ENCODE data around the gene ELOVL1. TPM values are rescaled to one million over a fixed set of nuclear protein-coding genes. Genes with fewer than 3 reads are reported as not detected.

Gene ELOVL1
- total and polyA plus RNA-seq, 2 donors, result 28.1 to 108 TPM

GRCh38 chr1:43392702-43393101, 24.9 kb upstream of the ELOVL1 start:
- no peak for DNase-seq (ENCODE audit: extremely low spot score)
- Histone ChIP-seq H3K27ac (ENCODE audit: low read depth) (no peak overlapping the region), H3K4me3 (ENCODE audit: low read depth, low read length) (no peak overlapping the region), H3K4me1 (ENCODE audit: insufficient read depth) (no peaks in the 10 kb centered on the region), H3K36me3 (ENCODE audit: insufficient read depth) (no peaks in the 10 kb centered on the region)
- WGBS, result 63% methylated on average over 3 of the region's 3 CpGs

DNA sequence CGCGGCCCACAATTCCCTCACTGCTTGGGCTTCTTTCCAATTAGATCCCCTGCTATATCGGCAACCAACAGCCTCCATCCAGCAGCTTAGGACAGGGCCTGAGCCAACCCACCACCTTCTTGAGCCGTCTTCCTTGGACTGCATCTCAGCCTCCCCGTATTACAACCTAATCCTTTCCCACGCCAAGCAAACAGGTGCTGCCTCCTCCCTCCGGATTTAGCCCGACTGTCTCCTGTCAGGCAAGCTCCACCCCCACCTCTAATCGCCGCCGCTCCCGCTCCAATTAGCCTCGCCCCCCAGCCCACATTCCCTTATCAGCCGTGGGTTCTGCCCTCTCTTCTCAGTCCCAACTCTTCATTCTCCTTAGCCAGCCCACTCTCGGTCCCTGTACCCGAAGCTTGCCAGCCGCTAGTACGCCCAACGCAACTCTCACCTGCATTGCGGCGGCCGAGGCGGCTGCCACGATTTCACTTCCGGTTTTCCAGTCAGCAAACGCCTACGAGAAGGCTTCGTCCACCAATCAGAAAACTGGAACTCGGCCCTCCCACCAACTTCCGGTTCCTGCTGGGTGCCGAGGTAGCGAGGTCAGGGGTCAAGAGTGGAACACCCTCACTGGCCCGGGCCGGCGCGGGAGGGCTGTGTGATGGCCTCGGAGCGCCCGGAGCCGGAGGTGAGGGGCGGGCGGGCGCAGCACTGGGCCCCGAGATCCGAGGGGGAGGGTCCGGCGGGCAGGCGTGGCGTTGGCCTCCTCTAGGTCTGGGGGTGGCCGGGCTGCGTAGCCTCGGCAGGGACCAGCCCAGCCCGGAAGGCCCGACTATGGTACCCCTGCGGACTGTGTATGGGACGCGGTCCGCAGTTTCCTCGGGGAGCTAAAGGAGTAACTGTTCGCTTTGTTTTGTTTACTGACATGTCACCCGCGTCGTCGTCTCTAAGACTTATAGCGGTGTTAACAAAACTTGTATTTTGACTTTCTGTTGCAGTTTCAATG, 21.8 kb upstream of the ELOVL1 start, which contains the start of the genes MED8 and SZT2:
Gene MED8, minus strand, starts transcription at position 475 of the 988 bp plus-strand sequence. Its CDS starts 36 bp downstream, at position 439.
Gene SZT2, plus strand, starts transcription at position 574 of the 988 bp plus-strand sequence. Its CDS starts 70 bp downstream, at position 644.
- peak within 1 kb of the TSS; percentile 83 for H3K27ac ChIP-seq (ENCODE audit: low read depth)

DNA sequence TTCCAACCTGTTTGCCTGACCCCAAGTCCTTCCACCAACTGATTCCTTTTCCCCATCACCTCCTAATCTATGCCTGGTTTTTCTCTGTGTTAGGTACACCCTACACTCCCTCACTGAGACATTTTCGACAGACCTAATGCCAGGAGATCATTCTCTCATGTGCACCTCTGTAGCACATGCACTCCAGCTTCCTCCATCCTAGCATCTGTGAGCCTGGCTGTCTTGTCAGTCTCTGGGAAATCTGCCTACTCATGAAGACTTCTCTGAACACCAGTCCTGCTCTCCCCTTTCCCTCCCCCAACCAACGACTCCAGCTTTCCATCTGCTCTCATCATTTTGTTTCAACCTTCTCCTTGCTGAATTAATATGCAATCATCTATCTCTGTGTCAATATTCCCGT, 20.8 kb upstream of the ELOVL1 start:
- no peak overlapping the region for H3K4me3 ChIP-seq (ENCODE audit: low read depth, low read length)
- H3K4me1 ChIP-seq (ENCODE audit: insufficient read depth), result no peaks in the 10 kb centered on the region
- 51% methylated on average over 3 of the region's 3 CpGs for WGBS
- H3K36me3 ChIP-seq (ENCODE audit: insufficient read depth), result peaks cover 3% of the 10 kb centered on the region
- no peak for DNase-seq (ENCODE audit: extremely low spot score)
- no peak overlapping the region for H3K27ac ChIP-seq (ENCODE audit: low read depth)

More for the DNA sequence above, 21.8 kb upstream of the ELOVL1 start, which contains the start of the genes MED8 and SZT2:
- no peaks in the 10 kb centered on the region for H3K4me1 ChIP-seq (ENCODE audit: insufficient read depth)
- peak within 1 kb of the TSS; percentile 79 for H3K4me3 ChIP-seq (ENCODE audit: low read depth, low read length)
- under 1% methylated on average over 65 of the region's 65 CpGs for WGBS
- peak; percentile 89 for DNase-seq (ENCODE audit: extremely low spot score)
- peaks cover 3% of the 10 kb centered on the region for H3K36me3 ChIP-seq (ENCODE audit: insufficient read depth)

DNA sequence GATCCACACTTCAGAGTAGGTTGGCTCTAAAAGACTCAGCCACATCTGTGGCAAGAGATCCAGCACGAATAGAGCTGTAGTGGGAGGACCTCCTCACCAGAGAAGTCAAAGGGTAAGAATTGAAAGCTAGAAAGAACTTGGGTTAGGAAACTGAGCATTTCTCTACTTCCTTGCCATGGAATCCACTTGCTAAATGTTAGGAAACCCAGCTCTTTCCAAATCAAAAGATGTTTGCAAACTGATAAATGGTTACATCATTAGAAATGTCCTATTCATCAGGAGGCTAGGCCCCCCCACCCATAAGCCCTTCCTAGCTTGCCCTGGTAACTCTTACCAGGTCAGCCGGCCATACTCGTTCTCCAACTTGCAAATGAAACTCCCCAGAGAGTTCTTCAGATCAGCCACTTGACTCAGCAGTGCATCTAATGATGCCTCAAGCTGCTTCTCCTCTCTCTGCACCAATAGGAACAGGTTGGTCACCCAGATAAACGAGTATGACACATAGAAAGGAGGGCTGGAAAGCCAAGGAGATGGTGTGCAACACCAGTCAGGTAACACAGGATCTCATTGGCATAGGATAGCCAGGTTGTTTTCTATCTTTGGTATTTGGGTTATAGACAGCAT, 20.3 kb upstream of the ELOVL1 start:
- Histone ChIP-seq H3K36me3 (ENCODE audit: insufficient read depth) (peaks cover 3% of the 10 kb centered on the region), H3K4me3 (ENCODE audit: low read depth, low read length) (no peak overlapping the region), H3K27ac (ENCODE audit: low read depth) (no peak overlapping the region), H3K4me1 (ENCODE audit: insufficient read depth) (no peaks in the 10 kb centered on the region)
- DNase-seq (ENCODE audit: extremely low spot score), result no peak
- WGBS, result 67% methylated on average over 4 of the region's 4 CpGs

DNA sequence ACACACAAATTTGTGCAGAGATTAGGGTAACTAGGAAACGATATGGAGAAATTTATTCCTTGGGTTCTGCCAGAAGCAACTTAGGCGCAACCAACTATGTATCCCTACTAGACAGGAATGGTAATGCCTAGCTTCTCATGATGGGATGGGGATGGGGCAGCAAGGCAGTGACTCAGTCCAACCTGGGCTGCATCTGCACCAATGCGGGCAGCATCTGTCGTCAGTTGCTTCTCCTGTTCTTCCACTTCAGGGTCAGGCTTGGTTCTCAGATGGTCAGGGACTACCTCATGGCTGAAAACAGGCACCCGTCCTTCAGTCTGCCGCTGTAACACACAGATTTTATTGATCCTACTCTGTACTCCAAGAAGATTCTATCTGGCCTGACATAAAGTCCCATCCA, 18.9 kb upstream of the ELOVL1 start:
- Histone ChIP-seq H3K36me3 (ENCODE audit: insufficient read depth) (peaks cover 3% of the 10 kb centered on the region), H3K4me3 (ENCODE audit: low read depth, low read length) (no peak overlapping the region)
- WGBS, result 95% methylated on average over 6 of the region's 6 CpGs

GRCh38 chr1:43383449-43383848, 15.6 kb upstream of the ELOVL1 start:
- DNase-seq (ENCODE audit: extremely low spot score), result no peak
- no peak overlapping the region for H3K27ac ChIP-seq (ENCODE audit: low read depth)
- 70% methylated on average over 2 of the region's 2 CpGs for WGBS
- H3K4me3 ChIP-seq (ENCODE audit: low read depth, low read length), result no peak overlapping the region
- H3K36me3 ChIP-seq (ENCODE audit: insufficient read depth), result peaks cover 3% of the 10 kb centered on the region
- no peaks in the 10 kb centered on the region for H3K4me1 ChIP-seq (ENCODE audit: insufficient read depth)

More for the DNA sequence above, 18.9 kb upstream of the ELOVL1 start:
- no peaks in the 10 kb centered on the region for H3K4me1 ChIP-seq (ENCODE audit: insufficient read depth)
- DNase-seq (ENCODE audit: extremely low spot score), result no peak
- H3K27ac ChIP-seq (ENCODE audit: low read depth), result no peak overlapping the region

- Histone ChIP-seq H3K27ac (ENCODE audit: low read depth) (no peak overlapping the region), H3K4me3 (ENCODE audit: low read depth, low read length) (no peak overlapping the region), H3K4me1 (ENCODE audit: insufficient read depth) (no peaks in the 10 kb centered on the region), H3K36me3 (ENCODE audit: insufficient read depth) (peaks cover 3% of the 10 kb centered on the region)
- DNase-seq (ENCODE audit: extremely low spot score), result no peak
- WGBS, result 26% methylated on average over 6 of the region's 6 CpGs
Measured at GRCh38 chr1:43382027-43382779, 14.4 kb upstream of the ELOVL1 start.

GRCh38 chr1:43381612-43382011, 13.8 kb upstream of the ELOVL1 start:
- no peak overlapping the region for H3K4me3 ChIP-seq (ENCODE audit: low read depth, low read length)
- WGBS, result 68% methylated on average over 3 of the region's 3 CpGs
- no peaks in the 10 kb centered on the region for H3K4me1 ChIP-seq (ENCODE audit: insufficient read depth)
- no peak overlapping the region for H3K27ac ChIP-seq (ENCODE audit: low read depth)
- peaks cover 3% of the 10 kb centered on the region for H3K36me3 ChIP-seq (ENCODE audit: insufficient read depth)
- DNase-seq (ENCODE audit: extremely low spot score), result no peak

DNA sequence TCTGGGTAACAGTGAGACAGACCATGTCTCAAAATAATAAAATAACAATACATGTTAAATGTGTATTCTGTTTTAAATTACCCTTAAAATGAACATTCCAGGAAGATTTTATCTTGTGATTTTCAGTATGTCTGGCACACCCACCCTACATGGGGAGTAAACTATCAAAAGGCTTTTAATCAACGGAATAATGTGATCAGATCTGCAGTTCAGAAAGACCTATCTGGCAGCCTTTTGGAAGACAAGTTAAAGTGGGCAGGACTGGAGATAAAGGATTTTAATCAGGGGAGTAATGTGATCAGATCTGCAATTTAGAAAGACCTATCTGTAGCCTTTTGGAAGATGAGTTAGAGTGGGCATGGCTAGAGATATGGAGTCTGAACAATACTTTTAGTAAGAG, 11.7 kb upstream of the ELOVL1 start:
- no peaks in the 10 kb centered on the region for H3K36me3 ChIP-seq (ENCODE audit: insufficient read depth)
- WGBS, result 93% methylated on average over 1 of the region's 1 CpG
- DNase-seq (ENCODE audit: extremely low spot score), result no peak

DNA sequence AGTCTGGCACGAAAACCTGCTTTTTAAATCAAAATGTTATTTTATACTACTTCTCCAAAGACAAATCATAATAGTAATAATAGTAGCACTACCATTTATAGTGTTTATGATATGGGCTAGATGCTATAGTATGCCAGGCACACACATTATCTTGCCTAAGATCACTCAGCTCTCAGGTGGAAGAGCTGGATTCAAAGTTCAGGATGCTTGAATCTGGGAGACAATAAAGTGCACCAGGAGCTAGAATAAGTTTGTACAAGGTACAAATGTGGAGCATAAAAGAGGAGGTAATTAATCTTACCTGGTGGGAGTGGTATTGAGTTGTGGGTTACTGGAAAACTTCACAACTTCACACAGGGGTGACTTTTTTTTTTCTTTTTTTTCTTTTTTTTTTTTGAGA, 10.0 kb upstream of the ELOVL1 start:
- DNase-seq (ENCODE audit: extremely low spot score), result no peak
- no peak overlapping the region for H3K4me3 ChIP-seq (ENCODE audit: low read depth, low read length)
- 92% methylated on average over 1 of the region's 1 CpG for WGBS
- no peaks in the 10 kb centered on the region for H3K36me3 ChIP-seq (ENCODE audit: insufficient read depth)
- H3K4me1 ChIP-seq (ENCODE audit: insufficient read depth), result no peaks in the 10 kb centered on the region
- H3K27ac ChIP-seq (ENCODE audit: low read depth), result no peak overlapping the region

More for the DNA sequence above, 11.7 kb upstream of the ELOVL1 start:
- H3K4me1 ChIP-seq (ENCODE audit: insufficient read depth), result no peaks in the 10 kb centered on the region
- H3K4me3 ChIP-seq (ENCODE audit: low read depth, low read length), result no peak overlapping the region
- no peak overlapping the region for H3K27ac ChIP-seq (ENCODE audit: low read depth)

DNA sequence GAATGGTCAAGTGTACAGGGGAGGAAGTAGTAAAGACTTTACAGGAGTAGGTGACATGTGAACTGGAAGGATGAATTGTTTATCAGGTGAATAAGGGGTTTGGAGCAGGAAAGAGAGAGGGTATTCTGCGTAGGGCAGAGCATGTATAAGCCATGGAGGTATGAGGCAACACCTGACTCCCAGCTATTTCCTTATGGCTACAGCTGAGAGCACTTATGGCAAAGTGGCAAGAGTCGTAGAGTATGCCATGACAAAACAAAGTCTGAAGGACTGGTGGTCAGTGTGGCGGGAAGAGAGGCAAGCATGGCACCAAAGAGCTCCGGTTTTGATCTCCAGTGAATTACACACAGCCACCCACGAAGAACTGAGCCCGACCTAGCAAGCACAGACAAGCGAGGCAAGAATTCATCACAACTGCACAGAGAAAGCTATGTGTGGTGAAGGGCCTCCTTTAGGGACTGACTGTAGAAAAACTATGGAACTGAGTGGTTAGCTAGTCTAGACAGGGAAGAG, 9.0 kb upstream of the ELOVL1 start:
- no peak for DNase-seq (ENCODE audit: extremely low spot score)
- WGBS, result 83% methylated on average over 7 of the region's 7 CpGs
- H3K4me3 ChIP-seq (ENCODE audit: low read depth, low read length), result no peak overlapping the region
- no peak overlapping the region for H3K27ac ChIP-seq (ENCODE audit: low read depth)
- H3K36me3 ChIP-seq (ENCODE audit: insufficient read depth), result no peaks in the 10 kb centered on the region
- no peaks in the 10 kb centered on the region for H3K4me1 ChIP-seq (ENCODE audit: insufficient read depth)

- no peak for DNase-seq (ENCODE audit: extremely low spot score)
- H3K27ac ChIP-seq (ENCODE audit: low read depth), result no peak overlapping the region
- no peaks in the 10 kb centered on the region for H3K4me1 ChIP-seq (ENCODE audit: insufficient read depth)
- no peak overlapping the region for H3K4me3 ChIP-seq (ENCODE audit: low read depth, low read length)
- WGBS, result 73% methylated on average over 4 of the region's 4 CpGs
- H3K36me3 ChIP-seq (ENCODE audit: insufficient read depth), result no peaks in the 10 kb centered on the region
Measured at GRCh38 chr1:43373066-43373940, 5.5 kb upstream of the ELOVL1 start.
